Measurements from ENCODE around the gene FRY.

The FRY gene

DNA sequence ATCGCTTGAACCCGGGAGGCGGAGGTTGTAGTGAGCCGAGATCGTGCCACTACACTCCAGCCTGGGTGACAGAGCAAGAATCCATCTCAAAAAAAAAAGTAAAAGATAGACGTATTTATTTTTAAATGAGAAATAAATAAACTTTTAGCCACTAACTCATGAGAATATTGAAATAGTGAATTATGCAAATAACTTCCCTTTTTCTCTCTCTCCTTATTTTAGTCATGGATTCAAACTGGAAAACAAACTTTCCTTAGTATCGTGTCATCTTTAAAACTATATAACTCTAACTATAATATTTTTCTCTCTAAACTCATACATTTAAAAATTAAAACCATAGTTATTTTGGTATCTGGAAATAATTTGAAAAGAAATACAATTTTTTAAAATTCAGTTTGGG is 96.1 kb downstream of the FRY start:
- TF ChIP-seq FOXM1 (IDR thresholded peaks at IDR 0.05; ENCODE audit: borderline replicate concordance, low read depth) (no peak), RAD21 (IDR thresholded peaks at IDR 0.05; ENCODE audit: low read depth) (no peak), TEAD4 (IDR thresholded peaks at IDR 0.05) (no peak), NFIC (IDR thresholded peaks at IDR 0.05) (no peak), EP300 (IDR thresholded peaks at IDR 0.05; ENCODE audit: borderline replicate concordance) (no peak), ZBTB7A (IDR thresholded peaks at IDR 0.05; ENCODE audit: low read depth) (no peak), EGR1 (IDR thresholded peaks at IDR 0.05) (no peak), TAF1 (IDR thresholded peaks at IDR 0.05; ENCODE audit: low read depth) (no peak), YY1 (IDR thresholded peaks at IDR 0.05; ENCODE audit: low read depth) (no peak), TCF12 (IDR thresholded peaks at IDR 0.05; ENCODE audit: low read depth) (no peak), CEBPB (IDR thresholded peaks at IDR 0.05) (no peak), CREB1 (IDR thresholded peaks at IDR 0.05; ENCODE audit: low read depth) (no peak)
- TF ChIP-seq, protein P1, sequence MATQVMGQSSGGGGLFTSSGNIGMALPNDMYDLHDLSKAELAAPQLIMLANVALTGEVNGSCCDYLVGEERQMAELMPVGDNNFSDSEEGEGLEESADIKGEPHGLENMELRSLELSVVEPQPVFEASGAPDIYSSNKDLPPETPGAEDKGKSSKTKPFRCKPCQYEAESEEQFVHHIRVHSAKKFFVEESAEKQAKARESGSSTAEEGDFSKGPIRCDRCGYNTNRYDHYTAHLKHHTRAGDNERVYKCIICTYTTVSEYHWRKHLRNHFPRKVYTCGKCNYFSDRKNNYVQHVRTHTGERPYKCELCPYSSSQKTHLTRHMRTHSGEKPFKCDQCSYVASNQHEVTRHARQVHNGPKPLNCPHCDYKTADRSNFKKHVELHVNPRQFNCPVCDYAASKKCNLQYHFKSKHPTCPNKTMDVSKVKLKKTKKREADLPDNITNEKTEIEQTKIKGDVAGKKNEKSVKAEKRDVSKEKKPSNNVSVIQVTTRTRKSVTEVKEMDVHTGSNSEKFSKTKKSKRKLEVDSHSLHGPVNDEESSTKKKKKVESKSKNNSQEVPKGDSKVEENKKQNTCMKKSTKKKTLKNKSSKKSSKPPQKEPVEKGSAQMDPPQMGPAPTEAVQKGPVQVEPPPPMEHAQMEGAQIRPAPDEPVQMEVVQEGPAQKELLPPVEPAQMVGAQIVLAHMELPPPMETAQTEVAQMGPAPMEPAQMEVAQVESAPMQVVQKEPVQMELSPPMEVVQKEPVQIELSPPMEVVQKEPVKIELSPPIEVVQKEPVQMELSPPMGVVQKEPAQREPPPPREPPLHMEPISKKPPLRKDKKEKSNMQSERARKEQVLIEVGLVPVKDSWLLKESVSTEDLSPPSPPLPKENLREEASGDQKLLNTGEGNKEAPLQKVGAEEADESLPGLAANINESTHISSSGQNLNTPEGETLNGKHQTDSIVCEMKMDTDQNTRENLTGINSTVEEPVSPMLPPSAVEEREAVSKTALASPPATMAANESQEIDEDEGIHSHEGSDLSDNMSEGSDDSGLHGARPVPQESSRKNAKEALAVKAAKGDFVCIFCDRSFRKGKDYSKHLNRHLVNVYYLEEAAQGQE (IDR thresholded peaks at IDR 0.05; ENCODE audit: low read depth): no peak
- TF ChIP-seq, protein P2, sequence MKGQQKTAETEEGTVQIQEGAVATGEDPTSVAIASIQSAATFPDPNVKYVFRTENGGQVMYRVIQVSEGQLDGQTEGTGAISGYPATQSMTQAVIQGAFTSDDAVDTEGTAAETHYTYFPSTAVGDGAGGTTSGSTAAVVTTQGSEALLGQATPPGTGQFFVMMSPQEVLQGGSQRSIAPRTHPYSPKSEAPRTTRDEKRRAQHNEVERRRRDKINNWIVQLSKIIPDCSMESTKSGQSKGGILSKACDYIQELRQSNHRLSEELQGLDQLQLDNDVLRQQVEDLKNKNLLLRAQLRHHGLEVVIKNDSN (IDR thresholded peaks at IDR 0.05): no peak
- TF ChIP-seq, protein P3, sequence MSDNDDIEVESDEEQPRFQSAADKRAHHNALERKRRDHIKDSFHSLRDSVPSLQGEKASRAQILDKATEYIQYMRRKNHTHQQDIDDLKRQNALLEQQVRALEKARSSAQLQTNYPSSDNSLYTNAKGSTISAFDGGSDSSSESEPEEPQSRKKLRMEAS (IDR thresholded peaks at IDR 0.05): no peak

DNA sequence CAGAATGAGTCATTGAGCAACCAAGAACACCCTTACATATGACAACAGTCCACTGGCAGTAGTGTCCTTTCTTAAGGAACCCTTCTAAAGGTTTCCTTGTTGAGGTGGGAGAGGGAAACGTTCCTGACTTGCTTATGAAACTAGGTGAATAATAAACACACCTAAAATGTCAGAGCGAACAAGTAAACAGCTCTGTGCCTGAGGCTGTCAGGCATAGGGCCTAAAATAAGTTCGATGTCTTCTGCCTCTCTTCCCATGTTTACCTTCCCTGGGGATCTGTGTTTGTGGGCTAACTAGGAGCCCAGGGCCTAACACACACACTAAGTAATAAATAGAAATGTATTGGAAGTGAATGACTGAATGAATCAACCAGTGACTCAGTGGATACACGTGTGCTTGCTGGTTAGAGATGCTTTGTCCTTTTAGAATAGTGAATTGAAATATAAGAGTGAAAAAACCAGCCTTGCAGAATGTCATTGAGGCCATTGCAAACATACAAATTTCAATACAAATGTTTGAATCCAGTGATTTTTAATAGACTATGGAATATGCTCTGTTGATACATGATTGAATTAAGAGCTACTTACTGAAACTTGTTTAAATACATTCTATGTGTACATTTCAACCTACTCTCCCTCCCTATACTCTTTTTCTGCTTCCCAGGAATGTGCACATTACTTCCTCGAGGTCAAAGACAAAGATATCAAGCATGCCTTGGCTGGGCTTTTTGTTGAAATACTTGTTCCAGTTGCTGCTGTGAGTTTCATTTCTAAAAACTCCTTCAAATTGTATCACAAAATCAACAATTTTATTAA is 102.9 kb downstream of the FRY start:
- TF ChIP-seq TAF1 (IDR thresholded peaks at IDR 0.05; ENCODE audit: low read depth) (no peak), EP300 (IDR thresholded peaks at IDR 0.05; ENCODE audit: borderline replicate concordance) (no peak)
- TF ChIP-seq, protein P3 (IDR thresholded peaks at IDR 0.05): no peak

DNA sequence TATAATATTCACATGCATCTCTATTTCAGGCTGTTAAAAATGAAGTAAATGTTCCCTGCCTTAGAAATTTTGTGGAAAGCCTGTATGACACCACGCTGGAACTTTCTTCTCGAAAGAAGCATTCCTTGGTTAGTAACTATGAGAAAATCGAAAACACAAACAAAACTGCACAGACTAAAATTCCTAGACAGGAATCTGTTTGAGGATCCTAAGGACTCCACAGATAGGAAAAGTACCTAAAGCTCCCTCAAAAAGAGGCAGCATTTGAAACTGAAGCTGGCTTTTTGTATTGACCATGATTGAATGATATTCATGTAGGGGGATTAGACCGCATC is 103.4 kb downstream of the FRY start:
- no peak for TF ChIP-seq EGR1 (IDR thresholded peaks at IDR 0.05)
- TF ChIP-seq, protein P1 (IDR thresholded peaks at IDR 0.05; ENCODE audit: low read depth): no peak

DNA sequence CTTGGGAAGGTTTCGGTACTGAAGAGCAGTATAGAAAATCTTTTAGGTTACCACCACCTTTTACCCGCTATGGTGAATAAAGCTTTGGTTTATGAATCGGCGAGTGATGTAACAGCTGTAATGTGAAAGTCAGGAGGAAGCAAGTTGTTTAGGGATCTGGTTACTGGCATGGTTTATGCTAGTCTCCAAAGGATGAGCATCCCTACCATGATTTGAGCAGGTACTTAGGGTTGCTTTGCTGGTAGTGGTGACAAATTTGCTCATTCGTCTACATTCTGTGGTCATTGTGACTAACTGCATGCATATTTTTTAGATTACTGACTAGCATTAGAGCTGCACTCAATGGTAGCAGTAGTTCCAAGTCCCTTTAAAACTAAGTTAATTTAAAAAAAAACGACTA is 104.1 kb downstream of the FRY start:
- TF ChIP-seq CREB1 (IDR thresholded peaks at IDR 0.05; ENCODE audit: low read depth): no peak
- no peak for TF ChIP-seq FOXM1 (IDR thresholded peaks at IDR 0.05; ENCODE audit: borderline replicate concordance, low read depth)
- TF ChIP-seq, protein P3 (IDR thresholded peaks at IDR 0.05): no peak
- TF ChIP-seq, protein P1 (IDR thresholded peaks at IDR 0.05; ENCODE audit: low read depth): no peak
- no peak for TF ChIP-seq TEAD4 (IDR thresholded peaks at IDR 0.05)
- TF ChIP-seq TAF1 (IDR thresholded peaks at IDR 0.05; ENCODE audit: low read depth): no peak
- no peak for TF ChIP-seq EGR1 (IDR thresholded peaks at IDR 0.05)
- TF ChIP-seq NFIC (IDR thresholded peaks at IDR 0.05): no peak
- TF ChIP-seq CEBPB (IDR thresholded peaks at IDR 0.05): no peak
- TF ChIP-seq RAD21 (IDR thresholded peaks at IDR 0.05; ENCODE audit: low read depth): no peak
- TF ChIP-seq, protein P2 (IDR thresholded peaks at IDR 0.05): no peak
- TF ChIP-seq EP300 (IDR thresholded peaks at IDR 0.05; ENCODE audit: borderline replicate concordance): no peak
- TF ChIP-seq YY1 (IDR thresholded peaks at IDR 0.05; ENCODE audit: low read depth): no peak
- TF ChIP-seq ZBTB7A (IDR thresholded peaks at IDR 0.05; ENCODE audit: low read depth): no peak
- TF ChIP-seq TCF12 (IDR thresholded peaks at IDR 0.05; ENCODE audit: low read depth): no peak
